Esophagus muscularis mucosa (tissue), 4 donors: Measurements from ENCODE around the gene PIM3.

Experiments
- EP300 ChIP-seq: sonication (generic); formaldehyde crosslinking; IDR thresholded peaks from one replicate; pipeline ENCODE4 v1.6.1; 2017; ENCODE audit warnings: antibody characterized with exemption
- POLR2A ChIP-seq: fragments of 450-650 bp; IDR thresholded peaks from one replicate; pipeline ENCODE4 v1.6.1; 2017; ENCODE audit warnings: antibody characterized with exemption, moderate library complexity, mild to moderate bottlenecking, low read depth
- TF ChIP-seq, protein P1 (sequence below), 3 experiments: fragments of 200-600 bp in 2 of 3; fragments of 450-650 bp in 1 of 3; sonication (generic) in 2 of 3; IDR thresholded peaks; one replicate each; pipeline ENCODE4 v1.5.1; 2017 to 2019; ENCODE audit warnings: antibody characterized with exemption in 3 of 3, mild to moderate bottlenecking in 2 of 3, moderate library complexity in 1 of 3

DNA sequence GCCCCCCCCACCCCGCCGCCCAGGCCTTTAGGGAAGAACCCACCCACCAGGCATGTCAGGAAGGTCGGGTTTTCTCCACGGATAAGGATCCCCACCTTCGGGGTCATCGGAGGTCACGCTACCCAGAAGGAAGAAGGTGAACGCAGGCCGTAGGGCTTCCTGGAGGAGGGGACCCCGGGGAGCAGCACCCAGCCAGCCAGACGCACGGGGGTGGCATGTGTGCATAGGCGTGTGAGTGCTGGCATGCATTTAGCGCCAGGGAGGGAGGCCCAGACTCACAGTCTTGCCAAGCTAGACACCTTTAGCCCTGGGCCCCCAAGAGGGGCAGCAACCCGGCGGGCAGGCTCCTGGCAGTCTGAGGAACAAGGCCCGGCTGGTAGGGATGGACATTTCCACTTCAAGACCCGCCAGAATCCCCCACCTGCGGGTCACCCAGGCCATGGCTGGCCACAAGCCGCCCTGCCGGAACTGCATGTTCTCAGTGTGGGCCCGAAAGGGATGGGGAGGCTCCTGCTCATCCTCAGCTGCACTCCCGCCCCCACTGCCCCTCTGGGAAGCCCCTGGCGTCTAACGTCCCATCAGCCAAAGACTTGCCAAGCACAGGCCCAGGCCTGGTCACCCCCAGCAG is 16.7 kb upstream of the PIM3 start:
- TF ChIP-seq POLR2A (no peak), EP300 (no peak)
- TF ChIP-seq, protein P1, sequence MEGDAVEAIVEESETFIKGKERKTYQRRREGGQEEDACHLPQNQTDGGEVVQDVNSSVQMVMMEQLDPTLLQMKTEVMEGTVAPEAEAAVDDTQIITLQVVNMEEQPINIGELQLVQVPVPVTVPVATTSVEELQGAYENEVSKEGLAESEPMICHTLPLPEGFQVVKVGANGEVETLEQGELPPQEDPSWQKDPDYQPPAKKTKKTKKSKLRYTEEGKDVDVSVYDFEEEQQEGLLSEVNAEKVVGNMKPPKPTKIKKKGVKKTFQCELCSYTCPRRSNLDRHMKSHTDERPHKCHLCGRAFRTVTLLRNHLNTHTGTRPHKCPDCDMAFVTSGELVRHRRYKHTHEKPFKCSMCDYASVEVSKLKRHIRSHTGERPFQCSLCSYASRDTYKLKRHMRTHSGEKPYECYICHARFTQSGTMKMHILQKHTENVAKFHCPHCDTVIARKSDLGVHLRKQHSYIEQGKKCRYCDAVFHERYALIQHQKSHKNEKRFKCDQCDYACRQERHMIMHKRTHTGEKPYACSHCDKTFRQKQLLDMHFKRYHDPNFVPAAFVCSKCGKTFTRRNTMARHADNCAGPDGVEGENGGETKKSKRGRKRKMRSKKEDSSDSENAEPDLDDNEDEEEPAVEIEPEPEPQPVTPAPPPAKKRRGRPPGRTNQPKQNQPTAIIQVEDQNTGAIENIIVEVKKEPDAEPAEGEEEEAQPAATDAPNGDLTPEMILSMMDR (IDR thresholded peaks at IDR 0.05): no peak
